ENCODE results near the gene DCC. TPM values are rescaled to one million over a fixed set of nuclear protein-coding genes. Genes with fewer than 3 reads are reported as not detected.

Gene DCC
- polyA plus RNA-seq, 1 of the 3 experiments (the other 2 are of a cell fraction): 0.20 TPM

- Histone ChIP-seq H3K9me2 (no peaks in the 10 kb centered on the region), H3K9ac (no peak overlapping the region), H3K4me2 (no peak overlapping the region), H3K27me3 (ENCODE audit: insufficient read depth) (no peaks in the 10 kb centered on the region), H2AFZ (ENCODE audit: low read depth) (no peak overlapping the region), H3K4me1 (ENCODE audit: control insufficient read depth in 1 of 2, insufficient read depth in 2 of 2, low read depth in 1 of 2, low read length in 1 of 2) (no peaks in the 10 kb centered on the region), H3K4me3 (ENCODE audit: low read depth in 2 of 2, low read length in 1 of 2) (no peak overlapping the region), H3K79me2 (ENCODE audit: insufficient read depth) (no peaks in the 10 kb centered on the region), H3K36me3 (replicated peaks in 1 of 2; ENCODE audit: control insufficient read depth in 1 of 2, insufficient read depth in 2 of 2, low read length in 1 of 2) (no peaks in the 10 kb centered on the region), H3F3A (replicated peaks; ENCODE audit: insufficient read depth) (no peaks in the 10 kb centered on the region), H4K20me1 (ENCODE audit: insufficient read depth) (no peaks in the 10 kb centered on the region), H3K9me3 (no peaks in the 10 kb centered on the region), H3K27ac (ENCODE audit: low read depth in 2 of 2, low read length in 1 of 2) (no peak overlapping the region)
- ChIA-PET CTCF (interaction anchor here (0.5 to 1.4 kb wide), 3 partner anchors 691 to 1239 kb away, joined by 3 read pairs; no protein-coding TSS in a partner anchor), POLR2A (no interaction called here)
- WGBS (ENCODE audit: low lambda C conversion rate): 41% methylated on average over 14 of the region's 21 CpGs
- DNase-seq: peak; percentile 15
- no peak for TF ChIP-seq YY1 (IDR thresholded peaks at IDR 0.05; ENCODE audit: low read depth)
- no peak for TF ChIP-seq PBX3 (IDR thresholded peaks at IDR 0.05)
- no peak for TF ChIP-seq POLR2AphosphoS5 (IDR thresholded peaks at IDR 0.05; ENCODE audit: low read depth, low read length)
- TF ChIP-seq TCF12 (IDR thresholded peaks at IDR 0.05): no peak
- no peak for TF ChIP-seq EP300 (IDR thresholded peaks at IDR 0.05; ENCODE audit: borderline replicate concordance in 1 of 2, low read depth in 1 of 2, low read length in 1 of 2)
- TF ChIP-seq USF2 (IDR thresholded peaks at IDR 0.05; ENCODE audit: borderline replicate concordance, low read depth, low read length): no peak
- no peak for TF ChIP-seq CHD2 (IDR thresholded peaks at IDR 0.05; ENCODE audit: low read length, partially characterized antibody)
- peak; percentile 55 for TF ChIP-seq RAD21 (IDR thresholded peaks at IDR 0.05; ENCODE audit: low read length)
These were observed 530.2 kb downstream of the DCC start for GRCh38 chr18:52869942-52870907.

GRCh38 chr18:52874774-52875173 is 534.8 kb downstream of the DCC start:
- H3K9me3 ChIP-seq: no peaks in the 10 kb centered on the region
- no peaks in the 10 kb centered on the region for H3K9me2 ChIP-seq
- ChIA-PET POLR2A (no interaction called here), CTCF (no interaction called here)
- no peak overlapping the region for H3K4me3 ChIP-seq (ENCODE audit: low read depth in 2 of 2, low read length in 1 of 2)
- H3K4me1 ChIP-seq (ENCODE audit: control insufficient read depth in 1 of 2, insufficient read depth in 2 of 2, low read depth in 1 of 2, low read length in 1 of 2): no peaks in the 10 kb centered on the region; a peak in 1 of 4 replicates
- no peaks in the 10 kb centered on the region for H3F3A ChIP-seq (replicated peaks; ENCODE audit: insufficient read depth)
- no peaks in the 10 kb centered on the region for H3K79me2 ChIP-seq (ENCODE audit: insufficient read depth)
- no peak overlapping the region for H3K9ac ChIP-seq
- TF ChIP-seq SMC3 (IDR thresholded peaks at IDR 0.05; ENCODE audit: low read depth, low read length) (no peak), POLR2AphosphoS5 (IDR thresholded peaks at IDR 0.05; ENCODE audit: low read depth, low read length) (no peak), TAF1 (IDR thresholded peaks at IDR 0.05; ENCODE audit: borderline replicate concordance, low read depth, low read length) (no peak), USF1 (IDR thresholded peaks at IDR 0.05; ENCODE audit: borderline replicate concordance, low read depth) (no peak), RXRA (IDR thresholded peaks at IDR 0.05; ENCODE audit: borderline replicate concordance, low read depth) (no peak), SIN3A (IDR thresholded peaks at IDR 0.05; ENCODE audit: borderline replicate concordance, low read depth, low read length) (no peak), FOXJ3 (CRISPR knock-in tag; IDR thresholded peaks at IDR 0.05) (no peak)
- no peaks in the 10 kb centered on the region for H3K27me3 ChIP-seq (ENCODE audit: insufficient read depth)
- no peaks in the 10 kb centered on the region for H4K20me1 ChIP-seq (ENCODE audit: insufficient read depth)
- no peak for DNase-seq
- no peak overlapping the region for H2AFZ ChIP-seq (ENCODE audit: low read depth)
- no peak overlapping the region for H3K27ac ChIP-seq (ENCODE audit: low read depth in 2 of 2, low read length in 1 of 2)
- no peak overlapping the region for H3K4me2 ChIP-seq
- no peaks in the 10 kb centered on the region for H3K36me3 ChIP-seq (replicated peaks in 1 of 2; ENCODE audit: control insufficient read depth in 1 of 2, insufficient read depth in 2 of 2, low read length in 1 of 2)
- WGBS (ENCODE audit: low lambda C conversion rate): 53% methylated on average over 3 of the region's 3 CpGs
